GM19023 (cell line): Measurements from ENCODE around the gene USP31.
A peak's percentile ranks its signal among the peaks of the same experiment; 100 is the strongest.

Experiments
- ATAC-seq: cut with Tn5 transposase; IDR thresholded peaks from one replicate; pipeline ENCODE4 v1.9.1; 2021; ENCODE audit warnings: mild to moderate bottlenecking, moderate library complexity; ENCODE audit not compliant: unreplicated experiment

Gene USP31

GRCh38 chr16:23149267-23149992 is at the start of gene USP31:
Gene USP31 (minus strand): TSS chr16:23149452. CDS start chr16:23149270, 182 bp downstream.
- peak; percentile 97 for ATAC-seq

GRCh38 chr16:23196539-23196938 is 47.3 kb upstream of the USP31 start:
- ATAC-seq: no peak

GRCh38 chr16:23195366-23195978 is 46.2 kb upstream of the USP31 start:
- no peak for ATAC-seq

- ATAC-seq: no peak
These were observed 45.4 kb upstream of the USP31 start for GRCh38 chr16:23194497-23195221.

- no peak for ATAC-seq
These were observed 39.7 kb upstream of the USP31 start for GRCh38 chr16:23188911-23189310.

GRCh38 chr16:23187341-23187740 is 38.1 kb upstream of the USP31 start:
- ATAC-seq: no peak

- ATAC-seq: no peak
These were observed 36.9 kb upstream of the USP31 start for GRCh38 chr16:23186171-23186570.

GRCh38 chr16:23185656-23186055 is 36.4 kb upstream of the USP31 start:
- ATAC-seq: no peak

GRCh38 chr16:23183543-23183862 is 34.3 kb upstream of the USP31 start:
- no peak for ATAC-seq

GRCh38 chr16:23182679-23183542 is 33.7 kb upstream of the USP31 start, which contains the start of gene SCNN1G:
Gene SCNN1G (plus strand): TSS chr16:23182745. CDS start chr16:23186272, 3,527 bp downstream.
- ATAC-seq: peak; percentile 24

- peak; percentile 78 for ATAC-seq
These were observed 33.0 kb upstream of the USP31 start for GRCh38 chr16:23182206-23182678.

- no peak for ATAC-seq
These were observed 32.3 kb upstream of the USP31 start for GRCh38 chr16:23181506-23181905.

GRCh38 chr16:23175651-23176050 is 26.4 kb upstream of the USP31 start:
- ATAC-seq: no peak

GRCh38 chr16:23174622-23175021 is 25.4 kb upstream of the USP31 start:
- no peak for ATAC-seq

GRCh38 chr16:23172994-23173393 is 23.7 kb upstream of the USP31 start:
- no peak for ATAC-seq

- no peak for ATAC-seq
These were observed 23.3 kb upstream of the USP31 start for GRCh38 chr16:23172583-23172982.

- ATAC-seq: no peak
These were observed 15.5 kb upstream of the USP31 start for GRCh38 chr16:23164736-23165135.

- no peak for ATAC-seq
These were observed 14.7 kb upstream of the USP31 start for GRCh38 chr16:23163921-23164320.

GRCh38 chr16:23160574-23160973 is 11.3 kb upstream of the USP31 start:
- ATAC-seq: no peak

GRCh38 chr16:23160082-23160481 is 10.8 kb upstream of the USP31 start:
- ATAC-seq: no peak

- ATAC-seq: no peak
These were observed 8.9 kb upstream of the USP31 start for GRCh38 chr16:23158114-23158513.
